MCF 10A (cell line): ENCODE results near the gene ANKMY1. TPM values are rescaled to one million over a fixed set of nuclear protein-coding genes. Genes with fewer than 3 reads are reported as not detected.

ENCODE experiments used
- BruUV-seq: library from RNA; stranded (reverse); fragments of 400-500 nt; replicated peaks from 2 replicates; lab custom pipeline; 2021; lab: Mats Ljungman, UMichigan
- CTCF ChIA-PET: fragments of 300-600 bp; sonication (Branson Sonifier 250); formaldehyde crosslinking; extraction: SDS; loops from one replicate; lab custom pipeline; 2021; ENCODE audit warnings: antibody characterized with exemption, inconsistent platforms; lab: Yijun Ruan, JAX
- POLR2A ChIA-PET: fragments of 300-600, 350-650 bp; sonication (Branson Sonifier 250); formaldehyde crosslinking; extraction: SDS; loops from one replicate; lab custom pipeline; 2020; ENCODE audit warnings: antibody characterized with exemption, inconsistent platforms; lab: Yijun Ruan, JAX
- DNase-seq: peaks from one replicate; pipeline ENCODE4 v3.0.0-alpha.2; 2018; ENCODE audit not compliant: unreplicated experiment
- H3K27ac Mint-ChIP-seq: one replicate; pipeline ENCODE4 v1.8.0; 2022; ENCODE audit warnings: mild to moderate bottlenecking, low read depth, mixed read lengths; ENCODE audit not compliant: unreplicated experiment
- H3K27me3 Mint-ChIP-seq: one replicate; pipeline ENCODE4 v1.8.0; 2022; ENCODE audit warnings: mixed read lengths; ENCODE audit not compliant: insufficient read depth, unreplicated experiment
- H3K36me3 Mint-ChIP-seq: one replicate; pipeline ENCODE4 v1.8.0; 2022; ENCODE audit warnings: mild to moderate bottlenecking, moderate library complexity, mixed read lengths; ENCODE audit not compliant: insufficient read depth, unreplicated experiment
- H3K4me1 Mint-ChIP-seq: one replicate; pipeline ENCODE4 v1.8.0; 2022; ENCODE audit warnings: mixed read lengths; ENCODE audit not compliant: insufficient read depth, unreplicated experiment
- H3K4me3 Mint-ChIP-seq: one replicate; pipeline ENCODE4 v1.8.0; 2022; ENCODE audit warnings: mild to moderate bottlenecking, moderate library complexity, mixed read lengths; ENCODE audit not compliant: unreplicated experiment
- H3K9me3 Mint-ChIP-seq: one replicate; pipeline ENCODE4 v1.8.0; 2022; ENCODE audit warnings: mixed read lengths; ENCODE audit not compliant: unreplicated experiment
- CTCF ChIP-seq: fragments of 200-600 bp; IDR thresholded peaks from one replicate; pipeline ENCODE4 v1.8.0; 2022; ENCODE audit warnings: antibody characterized with exemption, mild to moderate bottlenecking; ENCODE audit not compliant: unreplicated experiment
- intact Hi-C: fragments of 100-400 bp; cut with micrococcal nuclease; formaldehyde crosslinking; loops from 2 replicates; pipeline ENCODE4 v1.14.1; 2022
- total RNA-seq: library from RNA; stranded (reverse); gene quantifications from 2 replicates; pipeline ENCODE4 v1.2.3, GENCODE V29; 2022

ANKMY1 gene
- total RNA-seq, 1 experiment from 2014 or later, result 22.2 TPM

- no TSS peak for BruUV-seq
- H3K27ac Mint-ChIP-seq, result no peak overlapping the region
- peaks cover 7% of the 10 kb centered on the region for H3K36me3 Mint-ChIP-seq
- H3K4me1 Mint-ChIP-seq, result no peaks in the 10 kb centered on the region
- POLR2A ChIA-PET, result no interaction called here
- CTCF ChIA-PET, result interaction anchor here (1.1 kb wide), 1 partner anchor 259 kb away, joined by 4 read pairs; no protein-coding TSS in a partner anchor
- H3K27me3 Mint-ChIP-seq, result no peaks in the 10 kb centered on the region
- H3K9me3 Mint-ChIP-seq, result peaks cover 47% of the 10 kb centered on the region
- H3K4me3 Mint-ChIP-seq, result no peak overlapping the region
- intact Hi-C loops, result no loop called here
- TF ChIP-seq CTCF, result no peak
- no peak for DNase-seq
Measured at GRCh38 chr2:240491483-240491882, 66.3 kb downstream of the ANKMY1 start.

- ChIA-PET POLR2A (no interaction called here), CTCF (no interaction called here)
- DNase-seq, result no peak
- no peaks in the 10 kb centered on the region for H3K27me3 Mint-ChIP-seq
- no peak overlapping the region for H3K27ac Mint-ChIP-seq
- TF ChIP-seq CTCF, result no peak
- H3K36me3 Mint-ChIP-seq, result peaks cover 6% of the 10 kb centered on the region
- H3K4me3 Mint-ChIP-seq, result no peak overlapping the region
- H3K4me1 Mint-ChIP-seq, result no peaks in the 10 kb centered on the region
- peaks cover 5% of the 10 kb centered on the region for H3K9me3 Mint-ChIP-seq
- intact Hi-C loops, result no loop called here
- no TSS peak for BruUV-seq
Measured at GRCh38 chr2:240482141-240482540, 75.6 kb downstream of the ANKMY1 start.

GRCh38 chr2:240481720-240482119 lies 76.1 kb downstream of the ANKMY1 start:
- no peak for DNase-seq
- no peak overlapping the region for H3K4me3 Mint-ChIP-seq
- no peak for TF ChIP-seq CTCF
- intact Hi-C loops, result no loop called here
- H3K9me3 Mint-ChIP-seq, result peaks cover 1% of the 10 kb centered on the region
- H3K27ac Mint-ChIP-seq, result no peak overlapping the region
- CTCF ChIA-PET, result no interaction called here
- no peaks in the 10 kb centered on the region for H3K27me3 Mint-ChIP-seq
- POLR2A ChIA-PET, result no interaction called here
- BruUV-seq, result no TSS peak
- H3K36me3 Mint-ChIP-seq, result peaks cover 6% of the 10 kb centered on the region
- no peaks in the 10 kb centered on the region for H3K4me1 Mint-ChIP-seq

- ChIA-PET CTCF (no interaction called here), POLR2A (no interaction called here)
- H3K4me1 Mint-ChIP-seq, result no peaks in the 10 kb centered on the region
- no peak overlapping the region for H3K4me3 Mint-ChIP-seq
- DNase-seq, result no peak
- H3K27ac Mint-ChIP-seq, result no peak overlapping the region
- no peak for TF ChIP-seq CTCF
- H3K27me3 Mint-ChIP-seq, result no peaks in the 10 kb centered on the region
- no TSS peak for BruUV-seq
- no peaks in the 10 kb centered on the region for H3K9me3 Mint-ChIP-seq
- intact Hi-C loops, result no loop called here
- H3K36me3 Mint-ChIP-seq, result peaks cover 6% of the 10 kb centered on the region
Measured at GRCh38 chr2:240480834-240481623, 76.8 kb downstream of the ANKMY1 start.
